K562 (cell line): ENCODE results near the gene RAB14. TPM values are rescaled to one million over a fixed set of nuclear protein-coding genes. Genes with fewer than 3 reads are reported as not detected.

Experiments used
- ATAC-seq: fragments of 200-7000 bp; cut with Tn5 transposase; 3 replicates; pipeline ENCODE4 v1.9.1; 2020; ENCODE audit warnings: moderate library complexity
- BruUV-seq: library from RNA; stranded (reverse); fragments of 400-500 nt; replicated peaks from 2 replicates; lab custom pipeline; 2021; lab: Mats Ljungman, UMichigan
- CTCF ChIA-PET: fragments of 300-600 bp; formaldehyde crosslinking; extraction: SDS; loops from one replicate; lab custom pipeline; 2021; ENCODE audit warnings: low intra/inter-chr PET ratio; lab: Yijun Ruan, JAX
- POLR2A ChIA-PET: fragments of 300-600, 350-650 bp; sonication (Branson Sonifier 250); formaldehyde crosslinking; extraction: SDS; loops from one replicate; lab custom pipeline; 2021; ENCODE audit warnings: antibody characterized with exemption, inconsistent platforms; lab: Yijun Ruan, JAX
- DNase-seq, 4 experiments: peaks; one replicate each; pipeline versions ENCODE4 v3.0.0 to v3.0.0-alpha.2; 2011 to 2018; ENCODE audit warnings: low spot score in 3 of 4, mixed read lengths in 3 of 4; ENCODE audit errors: extremely low read depth in 1 of 4
- FAIRE-seq: peaks from 2 replicates; lab custom pipeline; 2011; peaks lifted over from hg19 to GRCh38; lab: Jason Lieb, UNC
- H2AFZ ChIP-seq: 2 replicates; pipeline ENCODE4 v1.6.0; 2011; ENCODE audit warnings: low read depth, low read length, control low read depth, inconsistent platforms
- H3K27ac ChIP-seq: fragments of 200-600 bp; 3 replicates; pipeline ENCODE4 v1.8.0; 2011; ENCODE audit warnings: low read depth, mild to moderate bottlenecking, control low read depth, inconsistent platforms, low read length, moderate library complexity, mixed read lengths; ENCODE audit errors: extremely low read depth
- H3K27me3 ChIP-seq, 2 experiments: fragments of 300-600 bp in 1 of 2; 2 replicates in 1 of 2; 3 replicates in 1 of 2; pipeline versions ENCODE4 v1.6.0 to v1.8.0; 2011; ENCODE audit warnings: inconsistent platforms in 2 of 2, low read length in 2 of 2, mild to moderate bottlenecking in 1 of 2, mixed read lengths in 1 of 2, moderate library complexity in 1 of 2; ENCODE audit not compliant: control insufficient read depth in 2 of 2, insufficient read depth in 2 of 2
- H3K36me3 ChIP-seq: fragments of 300-600 bp; 3 replicates; pipeline ENCODE4 v1.8.0; 2011; ENCODE audit warnings: mild to moderate bottlenecking, low read length, inconsistent platforms; ENCODE audit not compliant: control insufficient read depth, insufficient read depth
- H3K4me1 ChIP-seq, 2 experiments: fragments of 200-600 bp in 1 of 2; replicated peaks in 1 of 2; 2 replicates in 1 of 2; 3 replicates in 1 of 2; pipeline versions ENCODE4 v1.5.1 to v1.8.0; 2011; ENCODE audit warnings: inconsistent platforms in 2 of 2, low read length in 2 of 2, mild to moderate bottlenecking in 1 of 2, mixed read lengths in 1 of 2, moderate library complexity in 1 of 2; ENCODE audit not compliant: control insufficient read depth in 2 of 2, insufficient read depth in 2 of 2
- H3K4me2 ChIP-seq: 2 replicates; pipeline ENCODE4 v1.6.1; 2011; ENCODE audit warnings: low read length, control low read depth, inconsistent platforms, mixed read lengths; ENCODE audit not compliant: insufficient read depth
- H3K4me3 ChIP-seq: fragments of 200-600 bp; sonication (generic), shearing (Covaris generic); 2 replicates; pipeline ENCODE4 v1.5.1; 2016; ENCODE audit warnings: control low read depth, inconsistent platforms
- H3K79me2 ChIP-seq: fragments of 200-600 bp; 3 replicates; pipeline ENCODE4 v1.8.0; 2011; ENCODE audit warnings: low read length, inconsistent platforms; ENCODE audit not compliant: control insufficient read depth, insufficient read depth
- H3K9ac ChIP-seq, 2 experiments: 2 replicates each; pipeline versions ENCODE4 v1.6.0 to v1.6.1; 2011; ENCODE audit warnings: low read depth in 2 of 2, low read length in 2 of 2, control low read depth in 1 of 2, inconsistent platforms in 1 of 2, mild to moderate bottlenecking in 1 of 2, mixed read lengths in 1 of 2; ENCODE audit not compliant: insufficient read depth in 1 of 2
- H3K9me1 ChIP-seq: one replicate; pipeline ENCODE4 v1.6.0; 2011; ENCODE audit warnings: inconsistent platforms, mild to moderate bottlenecking, low read length, moderate library complexity; ENCODE audit not compliant: control insufficient read depth, insufficient read depth
- H3K9me3 ChIP-seq: replicated peaks from 2 replicates; pipeline ENCODE4 v1.5.1; 2011; ENCODE audit warnings: low read depth, low read length, inconsistent platforms; ENCODE audit not compliant: control insufficient read depth, insufficient read depth
- H4K20me1 ChIP-seq: replicated peaks from 2 replicates; pipeline ENCODE4 v1.6.1; 2011; ENCODE audit warnings: low read length, inconsistent platforms, mixed read lengths; ENCODE audit not compliant: control insufficient read depth, insufficient read depth
- CHCHD3 ChIP-seq: fragments of 250-450 bp; sonication (Bioruptor Pico); IDR thresholded peaks from 2 replicates; pipeline ENCODE4 v2.1.2; 2022; ENCODE audit warnings: mild to moderate bottlenecking
- DPF2 ChIP-seq: fragments of 450-650 bp; IDR thresholded peaks from 2 replicates; pipeline ENCODE4 v1.6.1; 2016
- ELF1 ChIP-seq: fragments of 200-800 bp; sonication (Bioruptor generic); IDR thresholded peaks from 2 replicates; pipeline ENCODE4 v1.6.1; 2016; ENCODE audit warnings: missing genetic modification characterization, missing compliant biosample characterization
- FOS ChIP-seq: IDR thresholded peaks from 3 replicates; pipeline ENCODE4 v1.6.1; 2011; ENCODE audit not compliant: insufficient read length; ENCODE audit errors: extremely low read depth
- FOSL1 ChIP-seq: fragments of 200-800 bp; sonication (Bioruptor generic); conservative IDR thresholded peaks from 2 replicates; pipeline ENCODE4 v1.6.1; 2016; ENCODE audit warnings: missing genetic modification characterization, missing compliant biosample characterization
- JUND ChIP-seq, 2 experiments: IDR thresholded peaks; 2 replicates in 1 of 2; 3 replicates in 1 of 2; pipeline ENCODE4 v1.6.1; 2011; ENCODE audit warnings: borderline replicate concordance in 2 of 2, low read depth in 2 of 2, low read length in 2 of 2, improper control_type of control experiment in 1 of 2, missing biosample characterization in 1 of 2, missing genetic modification characterization in 1 of 2, missing genetic modification reagents in 1 of 2
- NRF1 ChIP-seq, 2 experiments: fragments of 450-650 bp; IDR thresholded peaks in 1 of 2; conservative IDR thresholded peaks in 1 of 2; 2 replicates each; pipeline ENCODE4 v1.6.1; 2014; ENCODE audit warnings: mild to moderate bottlenecking in 2 of 2
- POLR2B ChIP-seq: fragments of 450-650 bp; IDR thresholded peaks from 2 replicates; pipeline ENCODE4 v1.6.1; 2018; ENCODE audit warnings: low read depth; ENCODE audit not compliant: partially characterized antibody
- RUNX1 ChIP-seq: sonication (generic); IDR thresholded peaks from 2 replicates; pipeline ENCODE4 v1.6.1; 2016; ENCODE audit warnings: antibody characterized with exemption, low read depth
- SMARCA4 ChIP-seq: fragments of 450-650 bp; IDR thresholded peaks from 2 replicates; pipeline ENCODE4 v1.6.1; 2016
- SMARCE1 ChIP-seq: fragments of 450-650 bp; IDR thresholded peaks from 2 replicates; pipeline ENCODE4 v1.7.1; 2016; ENCODE audit warnings: mild to moderate bottlenecking
- SPI1 ChIP-seq: IDR thresholded peaks from 2 replicates; pipeline ENCODE4 v1.6.1; 2011; ENCODE audit warnings: low read depth, low read length, control low read depth, borderline replicate concordance
- ZEB2 ChIP-seq: fragments of 450-650 bp; IDR thresholded peaks from 2 replicates; pipeline ENCODE4 v1.6.1; 2016
- ZNF124 ChIP-seq: sonication (generic); formaldehyde crosslinking; IDR thresholded peaks from 2 replicates; pipeline ENCODE4 v1.8.1; 2022; ENCODE audit warnings: missing genetic modification reagents
- WGBS: fragments of 100-300 bp; shearing (Covaris generic); methylation state at CpG from one replicate; pipeline ENCODE4 v1.1.6; 2016; ENCODE audit warnings: low coverage, mixed read lengths; ENCODE audit not compliant: insufficient coverage; ENCODE audit errors: missing lambda C conversion rate; 5-methylcytosine and 5-hydroxymethylcytosine counted together
- in situ Hi-C: fragments of 300-500 bp; cut with MboI; formaldehyde crosslinking; loops from 4 replicates; pipeline ENCODE4 v1.15.0; 2018; ENCODE audit warnings: inconsistent platforms, mixed read lengths
- intact Hi-C: fragments of 100-400 bp; cut with micrococcal nuclease; formaldehyde crosslinking; loops from 2 replicates; pipeline ENCODE4 v1.14.2; 2022
- polyA plus RNA-seq, 8 experiments: library from polyadenylated mRNA; depleted of rRNA in 4 of 8; stranded (reverse) in 5 of 8; unstranded in 3 of 8; fragments of >200 nt; fragmentation: Nextera tagmentation in 2 of 8; fragmentation: Illumina TruSeq in 1 of 8; extraction: Ambion mirVana in 2 of 8; extraction: Trizol in 1 of 8; gene quantifications; 2 replicates each; pipeline versions ENCODE4 v1.2.1 to v1.2.3, GENCODE V29; 2011 to 2014; ENCODE audit warnings: inconsistent platforms in 1 of 8, missing spikeins in 1 of 8
- total RNA-seq, 7 experiments: library from RNA; depleted of rRNA in 6 of 7; stranded (reverse); fragments of >200 nt in 6 of 7; fragmentation: Illumina TruSeq in 2 of 7; extraction: Trizol in 2 of 7; gene quantifications; 2 replicates each; pipeline versions ENCODE4 v1.2.1 to v1.2.3, GENCODE V29; 2011 to 2021; ENCODE audit warnings: low replicate concordance in 1 of 7
- TF ChIP-seq, protein P1 (sequence below), 2 experiments: fragments of 450-650 bp in 1 of 2; sonication (generic) in 1 of 2; formaldehyde crosslinking in 1 of 2; IDR thresholded peaks in 1 of 2; conservative IDR thresholded peaks in 1 of 2; 2 replicates each; pipeline versions ENCODE4 v1.6.1 to v1.8.1; 2016 to 2023; ENCODE audit warnings: mild to moderate bottlenecking in 2 of 2, moderate library complexity in 2 of 2, inconsistent platforms in 1 of 2, missing genetic modification reagents in 1 of 2

The RAB14 gene
- total and polyA plus RNA-seq, 9 of the 15 experiments (the other 6 are each of a cell fraction or from before 2014, with no cell fraction given), result 10.3 to 41.8 (median 20.9) TPM

DNA sequence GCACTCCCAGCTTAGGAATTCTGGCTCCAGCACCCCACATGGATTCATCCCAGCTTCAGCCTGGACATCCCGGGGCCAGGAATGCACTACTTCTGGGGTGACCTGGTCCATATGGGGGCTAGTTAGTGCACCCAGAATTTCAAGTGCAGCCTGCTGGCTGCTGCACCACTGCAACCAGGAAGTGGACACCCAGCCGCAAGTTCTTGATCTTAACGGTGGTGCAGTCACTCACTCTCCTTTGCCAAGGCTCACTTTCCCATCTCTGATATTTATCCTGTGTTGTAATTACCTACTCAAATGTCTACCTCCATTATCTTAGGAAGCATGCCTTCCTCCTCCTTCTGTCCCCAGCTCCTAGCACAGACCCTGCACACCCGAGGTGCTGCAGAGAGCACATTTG is 26.2 kb upstream of the RAB14 start:
- 20% methylated on average over 4 of the region's 4 CpGs for WGBS
- TF ChIP-seq ELF1 (tag) (peak; percentile 47; the same call in 1 of the 2 replicates), ZNF124 (CRISPR knock-in tag) (no peak)
- Histone ChIP-seq H3K27ac (no peak overlapping the region), H3K4me3 (no peak overlapping the region), H3K79me2 (no peaks in the 10 kb centered on the region), H2AFZ (peak overlapping the region; percentile 66; the same call in 1 of the 2 replicates), H3K9me1 (no peaks in the 10 kb centered on the region), H3K36me3 (no peaks in the 10 kb centered on the region), H3K27me3 (no peaks in the 10 kb centered on the region), H4K20me1 (no peaks in the 10 kb centered on the region), H3K4me1 (peaks cover 0 to 12% of the 10 kb centered on the region in 2 experiments; a peak in 3 of 5 replicates), H3K4me2 (no peak overlapping the region), H3K9ac (peak overlapping the region in 1 of 2 experiments; percentile 48; a peak in 1 of 4 replicates), H3K9me3 (no peaks in the 10 kb centered on the region)
- POLR2A ChIA-PET, result interaction anchor here (2.2 kb wide), 1 partner anchor 8 kb away, joined by 6 read pairs; no protein-coding TSS in a partner anchor
- ATAC-seq (peak; percentile 33; the same call in 2 of the 3 replicates), DNase-seq (no peak), FAIRE-seq (peak; percentile 29)
- intact Hi-C loops, result loop anchor here (5.0 kb wide), 1 partner anchor 39 kb away; the partner anchor contains the start of gene GSN
- no TSS peak for BruUV-seq
- in situ Hi-C loops, result no loop called here
- CTCF ChIA-PET, result no interaction called here

GRCh38 chr9:121226175-121226574 is 24.5 kb upstream of the RAB14 start:
- ATAC-seq (no peak), FAIRE-seq (no peak), DNase-seq (peak in 1 of 4 experiments; percentile 34)
- BruUV-seq, result no TSS peak
- H2AFZ ChIP-seq, result no peak overlapping the region
- ChIA-PET POLR2A (interaction anchor here (0.6 to 2.2 kb wide), 4 partner anchors 9 to 436 kb away, joined by 3 to 6 read pairs (median 4); no protein-coding TSS in a partner anchor), CTCF (no interaction called here)
- peaks cover 0 to 15% of the 10 kb centered on the region in 2 experiments; a peak in 3 of 5 replicates for H3K4me1 ChIP-seq
- H3K36me3 ChIP-seq, result no peaks in the 10 kb centered on the region
- H3K9me1 ChIP-seq, result no peaks in the 10 kb centered on the region
- no peaks in the 10 kb centered on the region for H4K20me1 ChIP-seq
- no peaks in the 10 kb centered on the region for H3K79me2 ChIP-seq
- H3K9me3 ChIP-seq, result no peaks in the 10 kb centered on the region
- in situ Hi-C loops, result no loop called here
- intact Hi-C loops, result loop anchor here (5.0 kb wide), 1 partner anchor 41 kb away; the partner anchor contains the start of gene GSN
- no peak overlapping the region for H3K9ac ChIP-seq
- no peak overlapping the region for H3K4me3 ChIP-seq
- H3K27ac ChIP-seq, result no peak overlapping the region
- no peaks in the 10 kb centered on the region for H3K27me3 ChIP-seq
- no peak overlapping the region for H3K4me2 ChIP-seq
- 25% methylated on average over 2 of the region's 2 CpGs for WGBS
- TF ChIP-seq, protein P1, sequence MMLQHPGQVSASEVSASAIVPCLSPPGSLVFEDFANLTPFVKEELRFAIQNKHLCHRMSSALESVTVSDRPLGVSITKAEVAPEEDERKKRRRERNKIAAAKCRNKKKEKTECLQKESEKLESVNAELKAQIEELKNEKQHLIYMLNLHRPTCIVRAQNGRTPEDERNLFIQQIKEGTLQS (IDR thresholded peaks at IDR 0.05), result peak; percentile 82
- TF ChIP-seq, protein P1 (CRISPR knock-in tag; conservative IDR thresholded peaks at IDR 0.05), result no peak
- peak; percentile 52; the same call in 1 of the 2 replicates for TF ChIP-seq DPF2
- TF ChIP-seq FOS, result peak; percentile 35
- peak; percentile 50; the same call in 1 of the 2 replicates for TF ChIP-seq SMARCE1
- TF ChIP-seq JUND (IDR thresholded peaks at IDR 0.05; ENCODE audit: borderline replicate concordance, low read depth, low read length), result peak; percentile 85
- peak; percentile 72; the same call in 1 of the 3 replicates for TF ChIP-seq JUND (tag; IDR thresholded peaks at IDR 0.05; ENCODE audit: borderline replicate concordance, low read depth, low read length)
- no peak for TF ChIP-seq CHCHD3
- TF ChIP-seq NRF1 (conservative IDR thresholded peaks at IDR 0.05 in 1 of 2, IDR thresholded peaks at IDR 0.05 in 1 of 2), result peak; percentile 32 to 54; a peak in 3 of 4 replicates
- TF ChIP-seq POLR2B, result no peak
- no peak for TF ChIP-seq RUNX1
- peak; percentile 90 for TF ChIP-seq FOSL1 (tag)
- 0 out of 2 replicates have a peak, but pooled peaks have one; percentile 23 for TF ChIP-seq SPI1
- peak; percentile 54; the same call in 1 of the 2 replicates for TF ChIP-seq ZEB2
- peak; percentile 43; the same call in 1 of the 2 replicates for TF ChIP-seq SMARCA4
